Sigmoid colon (tissue), 4 donors: ENCODE measurements around the gene HDLBP.

Source experiments
- CTCF ChIP-seq, 4 experiments: fragments of 450-650 bp in 3 of 4; fragments of 200-600 bp in 1 of 4; IDR thresholded peaks; one replicate each; pipeline ENCODE4 v1.5.1; 2016 to 2019; ENCODE audit warnings: antibody characterized with exemption in 4 of 4, mild to moderate bottlenecking in 3 of 4, moderate library complexity in 2 of 4
- EP300 ChIP-seq, 4 donors: sonication (generic); formaldehyde crosslinking; IDR thresholded peaks; one replicate each; pipeline ENCODE4 v1.6.1; 2017; ENCODE audit warnings: antibody characterized with exemption in 4 of 4
- POLR2A ChIP-seq, 2 donors: fragments of 450-650 bp; IDR thresholded peaks; one replicate each; pipeline ENCODE4 v1.6.1; 2016; ENCODE audit warnings: antibody characterized with exemption in 2 of 2, mild to moderate bottlenecking in 2 of 2, moderate library complexity in 2 of 2
- POLR2AphosphoS5 ChIP-seq, 4 donors: sonication (generic); formaldehyde crosslinking; IDR thresholded peaks; one replicate each; pipeline ENCODE4 v1.6.1; 2017; ENCODE audit warnings: antibody characterized with exemption in 4 of 4

- TF ChIP-seq CTCF (IDR thresholded peaks at IDR 0.05) (no peak), EP300 (IDR thresholded peaks at IDR 0.05) (no peak), POLR2AphosphoS5 (IDR thresholded peaks at IDR 0.05) (no peak), POLR2A (IDR thresholded peaks at IDR 0.05) (no peak)
These were observed 115.3 kb downstream of the HDLBP start for GRCh38 chr2:241199897-241200821.
